CD4-positive, alpha-beta T cell treated with Interleukin-17A for 1 hour (primary cell): Measurements from ENCODE around the gene NFATC2.

ENCODE experiments used
- DNase-seq: peaks from one replicate; pipeline ENCODE4 v3.0.0-alpha.2; 2020

Gene NFATC2

DNA sequence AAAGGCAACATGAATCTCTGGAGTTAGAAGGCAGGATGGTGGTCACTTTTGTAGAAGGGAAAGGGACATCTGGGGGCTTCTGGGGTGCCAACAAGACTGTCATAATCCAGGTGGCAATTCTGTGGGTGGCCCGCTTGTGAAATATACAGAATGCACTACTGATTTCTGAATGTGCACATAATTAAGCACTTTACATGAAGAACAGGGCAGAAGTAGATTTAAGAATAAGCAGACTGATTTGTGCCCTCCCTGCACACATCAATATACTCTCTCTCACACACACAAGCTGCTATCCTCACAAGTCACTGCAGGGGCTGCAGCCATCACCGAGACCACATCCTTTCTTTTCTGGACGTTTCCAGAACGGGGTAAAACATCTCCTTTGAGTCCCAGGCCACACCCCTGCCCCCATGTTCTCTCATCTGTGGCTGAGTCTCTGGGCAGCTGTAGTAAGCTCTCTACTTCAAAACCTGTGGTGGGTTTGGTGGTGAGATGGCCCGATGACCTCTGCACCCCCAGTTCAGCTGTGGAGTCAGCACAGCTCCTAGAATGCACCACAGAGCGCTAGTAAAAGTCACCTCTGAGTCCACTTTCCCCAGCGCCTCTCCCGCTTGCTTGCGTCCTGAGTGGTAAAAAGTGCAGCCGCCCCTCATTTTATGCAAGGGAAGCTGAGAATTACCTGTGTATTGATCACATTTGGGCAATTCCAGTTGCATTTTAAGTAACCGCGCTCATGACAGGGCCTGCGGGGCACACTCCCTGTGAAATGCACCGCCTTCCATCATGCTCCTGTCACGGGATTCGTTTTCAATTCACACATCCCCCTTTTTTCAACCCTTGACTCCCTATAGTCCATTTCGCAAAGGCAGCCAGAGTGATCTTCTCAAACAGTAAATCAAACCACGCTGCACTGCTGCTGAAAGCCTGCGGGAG lies 115.5 kb downstream of the NFATC2 start:
- peak; percentile 38 for DNase-seq

DNA sequence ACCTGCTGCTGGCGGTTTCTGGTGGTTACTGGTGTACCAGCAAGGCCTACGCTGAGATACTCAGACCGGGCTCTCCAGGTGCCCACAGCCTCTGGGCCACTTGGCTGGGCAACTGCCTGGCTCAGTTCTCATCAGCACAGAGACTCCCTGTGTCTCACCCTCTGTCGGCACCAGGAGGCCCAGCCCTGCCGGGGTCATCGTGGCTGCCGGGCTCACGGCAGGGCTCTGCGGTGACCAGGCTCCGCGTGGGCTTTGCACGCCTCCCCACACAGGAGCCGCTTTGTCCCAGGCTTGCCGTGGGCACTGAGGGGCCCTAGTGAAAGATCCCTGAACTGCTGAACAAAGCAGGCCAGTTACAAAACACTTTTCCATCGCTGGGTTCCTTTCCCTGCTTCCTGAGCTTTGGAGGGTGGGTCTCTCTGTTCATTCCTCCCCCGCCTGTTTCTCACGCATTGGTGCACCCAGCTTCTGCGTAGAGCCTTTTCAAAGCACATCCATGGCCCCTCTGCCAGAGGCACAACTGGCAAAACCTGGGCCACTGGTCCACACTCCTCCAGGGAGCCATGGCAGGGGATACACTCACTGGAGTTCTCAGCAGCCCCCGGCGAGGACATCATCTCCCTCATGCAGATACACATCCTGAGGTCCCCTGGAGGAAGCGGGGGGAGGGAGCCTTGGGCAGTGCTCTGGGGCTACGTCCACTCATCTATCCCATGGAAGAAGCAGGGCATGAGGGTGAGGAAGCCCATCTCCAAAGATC lies 117.0 kb downstream of the NFATC2 start:
- peak; percentile 31 for DNase-seq

DNA sequence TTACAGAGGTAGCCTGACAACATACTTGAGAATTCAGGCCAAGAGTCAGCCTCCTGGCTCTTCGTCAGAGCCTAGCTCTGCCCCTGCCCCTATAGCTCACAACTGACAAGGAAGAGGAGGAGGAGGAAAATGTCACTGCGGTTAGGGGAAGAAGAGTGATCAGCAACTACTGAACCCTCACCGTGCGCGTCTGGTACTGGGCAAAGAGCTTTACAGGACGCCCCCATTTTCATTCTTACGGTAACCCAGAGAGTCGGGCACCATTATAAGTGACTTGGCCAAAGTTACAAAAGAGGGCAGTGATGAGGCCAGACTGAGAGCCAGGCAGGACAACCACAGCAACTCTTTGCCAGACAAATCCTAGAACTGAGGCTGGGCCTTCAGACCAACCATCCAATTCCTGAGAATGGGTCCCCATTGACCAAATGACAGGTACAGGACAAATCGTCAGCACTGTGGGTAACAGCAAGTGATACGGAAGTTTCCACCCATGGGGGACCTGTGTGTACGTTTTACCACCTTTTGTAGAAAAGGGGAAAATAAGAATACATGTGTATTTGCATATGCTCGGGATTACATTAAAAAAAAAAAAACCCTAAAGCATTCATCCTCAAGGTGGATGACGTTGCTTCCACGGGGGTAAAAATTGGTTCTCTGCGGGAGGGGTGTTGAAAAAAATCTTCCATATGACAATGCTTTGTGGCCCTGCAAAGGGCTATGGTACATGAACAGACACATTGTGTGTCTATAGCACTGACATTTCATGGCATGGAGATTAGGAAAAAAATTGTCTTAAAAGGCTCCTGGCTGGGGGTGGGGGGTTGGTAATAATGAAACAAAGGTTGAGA lies 118.0 kb downstream of the NFATC2 start:
- DNase-seq: peak; percentile 48

DNA sequence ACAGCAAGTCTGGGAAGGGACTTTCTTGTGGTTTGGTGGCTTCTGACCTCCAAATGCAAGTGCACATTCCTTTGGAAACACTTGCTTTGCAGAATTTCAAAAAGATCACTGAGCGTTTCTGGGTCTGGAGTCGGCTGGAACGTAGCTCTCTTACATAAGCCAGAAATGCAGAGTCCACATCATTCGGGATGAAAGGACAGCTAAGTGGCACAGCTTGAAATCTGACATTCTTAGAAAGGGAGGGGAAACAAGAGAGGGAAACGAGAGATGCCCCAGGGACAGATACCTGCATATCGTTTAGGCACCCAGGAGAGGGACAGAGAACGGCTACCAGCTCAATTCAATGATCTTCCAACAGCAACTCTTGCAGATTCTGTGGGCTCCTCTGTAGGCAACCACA lies 118.7 kb downstream of the NFATC2 start:
- DNase-seq: no peak

DNA sequence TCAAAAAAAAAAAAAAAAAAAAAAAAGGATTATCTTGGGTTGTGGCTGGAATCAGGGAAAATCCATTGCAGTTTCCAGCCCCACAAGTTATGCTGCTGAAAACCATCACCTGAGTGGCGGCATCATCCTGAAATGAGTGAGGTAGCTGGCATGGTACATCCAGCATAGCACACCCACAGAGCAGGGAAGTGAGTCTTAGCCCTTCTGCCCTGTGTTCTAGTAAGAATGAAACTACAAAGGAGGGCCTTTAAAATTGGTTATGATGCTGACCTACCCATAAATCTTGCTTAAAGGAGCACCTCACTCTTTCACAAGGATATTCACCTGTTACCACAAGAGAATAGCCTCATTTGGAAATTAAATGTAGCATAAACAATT lies 119.2 kb downstream of the NFATC2 start:
- DNase-seq: no peak

DNA sequence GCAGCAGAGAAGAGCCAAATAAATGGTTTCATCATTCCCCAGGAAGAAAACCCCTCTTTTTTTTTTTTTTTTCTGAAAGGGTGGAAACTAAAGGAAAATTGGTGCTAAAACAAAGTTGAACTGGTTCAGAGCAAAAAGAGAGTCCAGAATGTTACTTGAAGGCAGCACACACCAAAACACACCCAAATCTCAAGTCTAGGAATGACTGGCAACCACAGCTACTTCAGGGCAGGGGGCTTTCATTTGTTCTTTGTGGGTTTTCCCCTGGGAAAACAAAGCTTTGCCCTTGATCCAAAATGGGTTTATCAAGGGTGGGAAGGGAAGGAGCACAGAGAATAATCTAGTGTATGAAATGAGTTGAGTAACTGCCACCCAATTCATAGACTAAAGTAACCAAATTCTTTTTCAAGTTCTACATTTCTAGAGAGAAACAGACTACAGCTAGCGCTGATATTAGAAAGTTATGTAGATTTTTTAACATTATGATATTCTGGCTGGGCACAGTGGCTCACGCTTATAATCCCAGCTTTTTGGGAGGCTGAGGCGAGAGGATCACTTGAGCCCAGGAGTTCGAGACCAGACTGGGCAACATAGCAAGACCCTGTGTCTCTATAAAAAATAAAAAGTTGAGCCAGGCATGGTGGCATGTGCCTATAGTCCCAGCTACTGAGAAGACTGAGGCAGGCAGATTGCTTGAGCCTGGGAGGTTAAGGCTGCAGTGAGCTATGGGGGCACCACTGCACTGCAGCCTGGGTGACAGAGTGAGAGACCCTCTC lies 119.8 kb downstream of the NFATC2 start:
- no peak for DNase-seq

DNA sequence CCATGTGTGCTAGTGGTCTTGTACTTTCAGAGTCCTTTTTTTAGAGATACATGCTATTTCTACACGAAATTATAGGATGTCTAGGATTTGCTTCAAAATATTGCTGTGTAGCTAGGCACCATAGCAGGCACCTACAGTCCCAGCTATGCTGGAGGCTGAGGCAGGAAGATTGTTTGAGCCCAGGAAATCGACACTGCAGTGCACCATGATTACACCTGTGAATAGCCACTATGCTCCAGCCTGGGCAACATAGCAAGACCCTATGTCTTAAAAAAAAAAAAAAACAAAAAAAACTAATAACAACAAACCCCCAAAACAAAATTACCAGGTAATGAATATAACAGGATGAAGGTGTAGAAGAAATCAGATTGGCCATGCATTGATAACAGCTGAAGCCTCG lies 121.7 kb downstream of the NFATC2 start:
- no peak for DNase-seq

DNA sequence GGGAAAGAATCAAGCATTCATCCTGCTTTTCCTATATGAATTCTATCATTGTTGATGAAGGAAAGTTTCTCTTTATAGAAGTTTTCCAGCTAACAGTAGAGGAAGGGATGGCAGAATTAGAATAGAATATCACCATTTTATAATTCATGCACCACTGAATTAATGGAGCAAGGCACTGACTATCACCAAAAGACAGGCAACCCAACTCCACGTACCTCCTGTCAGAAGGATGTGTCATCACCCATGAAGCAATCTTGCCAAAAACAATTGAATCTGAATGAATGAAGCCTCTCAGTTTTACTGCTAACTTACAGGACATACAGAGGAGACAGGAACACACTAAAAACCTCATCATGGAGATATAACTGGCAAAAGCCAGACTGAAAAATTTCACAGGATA lies 122.4 kb downstream of the NFATC2 start:
- peak; percentile 37 for DNase-seq

DNA sequence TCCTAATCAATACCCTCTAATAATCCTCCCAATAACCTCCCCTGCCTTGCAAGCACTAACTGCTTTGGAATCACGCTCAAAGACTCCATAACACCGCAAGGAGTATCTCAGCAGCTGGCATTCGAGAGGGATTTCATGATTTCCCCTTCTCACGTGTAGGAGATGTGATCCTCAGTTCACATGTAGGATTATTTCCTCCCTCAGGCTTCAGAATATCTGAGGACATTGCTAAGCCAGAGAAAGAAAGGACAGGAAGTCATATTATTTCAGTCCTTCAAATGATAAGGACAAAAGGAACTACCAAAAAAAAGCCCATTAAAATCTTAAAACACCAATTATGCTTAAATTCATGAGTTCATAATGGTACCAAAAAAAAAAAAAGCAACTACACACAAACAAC lies 122.9 kb downstream of the NFATC2 start:
- DNase-seq: no peak

DNA sequence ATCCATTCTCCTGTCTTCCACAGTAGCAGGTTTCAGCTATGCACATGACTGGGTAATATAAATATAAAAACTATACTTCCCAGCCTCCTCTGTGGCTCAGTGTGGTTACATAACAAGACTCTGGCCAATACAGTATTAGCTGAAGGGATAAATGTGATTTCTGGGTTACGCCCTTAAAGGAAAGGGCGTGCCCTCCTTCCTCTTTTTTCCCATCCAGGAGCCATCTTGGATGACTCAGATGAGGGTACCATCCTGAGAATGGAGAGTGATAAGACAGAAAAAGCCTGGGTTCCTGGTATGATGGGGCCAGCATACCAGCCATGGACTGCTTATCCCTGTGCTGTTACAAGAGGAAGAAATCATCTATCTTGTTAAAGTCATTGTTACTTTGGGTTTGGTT lies 123.3 kb downstream of the NFATC2 start:
- DNase-seq: no peak

DNA sequence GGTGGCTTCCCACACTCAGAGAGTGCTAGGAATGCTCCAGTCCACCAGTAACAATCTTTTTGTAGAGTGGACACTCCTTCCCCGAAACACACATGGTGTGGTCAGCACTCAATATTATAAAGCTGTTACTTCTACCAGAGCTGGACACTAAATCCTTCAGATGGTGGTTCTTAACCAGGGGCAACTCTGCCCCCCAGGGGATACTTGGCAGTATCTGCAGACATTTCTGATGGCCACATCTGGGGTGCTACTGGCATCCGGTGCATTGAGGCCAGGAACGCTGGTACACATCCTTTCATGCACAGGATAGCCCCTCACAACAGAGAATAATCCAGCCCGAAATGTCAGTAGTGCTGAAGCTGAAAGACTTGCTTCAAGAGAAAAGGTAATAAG lies 124.4 kb downstream of the NFATC2 start:
- peak; percentile 35 for DNase-seq

DNA sequence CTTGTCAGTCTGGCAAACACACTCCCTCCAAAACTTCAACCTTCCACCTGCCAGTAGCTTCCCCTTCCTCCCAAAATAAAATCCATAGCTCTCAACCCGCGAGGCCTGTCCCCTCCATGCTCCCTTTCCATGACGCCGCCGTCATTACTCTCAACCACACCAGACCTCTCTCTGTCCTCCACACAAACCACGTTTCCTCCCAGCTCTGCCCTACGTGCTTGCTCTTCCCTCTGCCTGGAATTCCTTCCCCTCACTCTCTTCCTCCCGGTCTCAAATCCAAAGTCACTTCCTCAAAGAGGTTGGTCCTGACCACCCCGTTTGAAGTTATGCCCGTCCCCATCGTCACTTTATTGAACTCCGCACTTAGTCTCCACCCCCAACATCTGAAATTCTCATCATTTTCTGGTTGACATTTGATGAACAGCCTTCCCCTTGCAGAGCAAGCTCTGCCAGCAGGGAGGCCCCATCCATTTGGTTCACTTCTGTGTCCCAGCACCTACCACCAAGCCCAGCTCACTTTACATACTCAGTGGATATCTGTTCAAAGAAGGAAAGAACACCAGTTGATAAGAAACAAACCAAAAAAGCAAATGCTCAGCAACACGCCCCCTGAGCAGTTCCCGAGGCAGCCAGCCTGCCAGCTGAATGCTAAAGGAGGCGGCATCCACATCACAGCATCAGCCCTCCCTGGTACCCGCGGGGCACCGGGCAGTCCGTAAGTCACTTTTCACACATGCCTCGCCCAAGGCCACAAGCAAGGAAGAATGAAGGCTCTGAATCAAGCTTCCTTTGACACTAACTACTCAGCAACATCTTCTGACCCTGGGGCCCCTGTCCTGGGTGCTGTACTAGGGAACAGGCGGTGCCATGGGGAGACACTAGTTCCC lies 125.0 kb downstream of the NFATC2 start:
- peak; percentile 57 for DNase-seq

DNA sequence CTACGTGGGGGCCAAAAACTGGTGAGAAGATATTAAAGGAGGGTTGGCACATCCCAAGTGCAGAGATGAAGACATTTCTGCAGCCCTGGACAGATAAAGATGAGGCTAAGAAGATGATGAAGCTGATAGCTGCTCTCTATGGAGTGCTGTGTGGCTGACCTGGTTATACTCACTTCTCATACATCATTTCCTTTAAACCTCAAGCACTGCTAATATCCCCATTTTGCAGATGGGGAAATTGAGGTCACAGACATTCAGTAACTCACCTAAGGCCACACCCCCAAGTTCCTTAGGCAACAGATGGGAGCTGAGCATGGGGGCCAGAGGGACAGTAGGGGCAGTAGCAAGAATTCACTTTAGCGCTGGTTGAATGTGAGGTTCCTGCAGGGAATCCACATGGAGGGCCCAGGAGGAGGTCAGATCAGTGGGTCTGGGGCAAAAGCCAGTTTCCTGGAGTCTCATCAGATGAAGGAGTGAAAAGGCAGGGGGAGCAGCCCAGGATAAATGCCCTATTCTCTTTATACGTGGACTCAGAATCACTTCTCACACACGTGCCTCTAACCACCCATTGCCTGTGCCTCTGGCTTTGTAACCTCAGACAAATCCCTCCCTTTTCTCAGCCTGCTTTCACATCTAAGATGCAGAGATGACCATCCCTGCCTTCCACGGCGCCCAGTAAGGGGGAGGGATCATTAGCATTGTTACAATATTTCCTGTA lies 125.8 kb downstream of the NFATC2 start:
- DNase-seq: peak; percentile 58

DNA sequence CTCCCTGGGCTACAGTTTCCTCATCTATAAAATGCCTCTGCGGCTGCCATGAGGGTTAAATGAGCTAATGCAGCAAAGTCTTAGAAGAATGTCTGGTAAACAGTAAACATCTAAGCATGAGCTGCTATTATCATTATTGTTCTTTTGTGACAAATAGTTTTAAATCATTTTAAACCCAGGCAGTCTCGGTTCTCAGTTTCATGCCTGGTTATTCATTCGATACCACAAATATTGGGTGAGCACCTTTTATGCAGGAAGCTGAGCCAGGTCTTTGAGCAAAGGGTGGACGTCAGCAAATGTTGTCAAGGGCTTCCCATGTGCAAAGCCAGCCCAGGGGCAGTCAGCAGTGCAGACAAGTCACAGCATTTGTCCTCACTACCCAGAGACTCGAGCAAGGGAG lies 128.7 kb downstream of the NFATC2 start:
- peak; percentile 34 for DNase-seq

DNA sequence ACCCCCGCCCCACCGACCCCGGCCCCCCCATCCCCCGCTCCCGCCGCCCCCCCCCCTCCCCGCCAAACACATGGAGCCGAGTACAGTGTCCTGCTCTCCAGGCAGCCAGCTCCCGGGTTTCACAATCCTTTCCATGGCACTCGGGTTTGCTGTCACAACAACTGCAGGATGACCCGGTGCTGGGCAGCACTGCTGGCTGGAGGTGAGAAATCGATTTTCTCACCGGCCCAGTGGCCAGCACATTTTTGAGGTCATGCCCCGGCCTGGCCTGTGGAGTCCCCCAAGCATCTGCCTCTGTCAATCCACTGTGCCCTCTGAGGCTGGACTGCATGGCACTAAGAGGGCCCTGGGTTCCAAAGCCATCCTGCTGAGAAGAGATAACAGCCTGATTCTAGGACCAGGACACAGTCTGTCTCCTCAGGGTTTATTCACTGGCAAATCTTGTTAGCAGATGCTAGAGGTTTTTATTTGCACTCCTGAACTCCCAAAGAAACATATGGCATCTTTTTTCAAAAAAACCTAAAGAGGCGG lies 129.5 kb downstream of the NFATC2 start:
- no peak for DNase-seq

DNA sequence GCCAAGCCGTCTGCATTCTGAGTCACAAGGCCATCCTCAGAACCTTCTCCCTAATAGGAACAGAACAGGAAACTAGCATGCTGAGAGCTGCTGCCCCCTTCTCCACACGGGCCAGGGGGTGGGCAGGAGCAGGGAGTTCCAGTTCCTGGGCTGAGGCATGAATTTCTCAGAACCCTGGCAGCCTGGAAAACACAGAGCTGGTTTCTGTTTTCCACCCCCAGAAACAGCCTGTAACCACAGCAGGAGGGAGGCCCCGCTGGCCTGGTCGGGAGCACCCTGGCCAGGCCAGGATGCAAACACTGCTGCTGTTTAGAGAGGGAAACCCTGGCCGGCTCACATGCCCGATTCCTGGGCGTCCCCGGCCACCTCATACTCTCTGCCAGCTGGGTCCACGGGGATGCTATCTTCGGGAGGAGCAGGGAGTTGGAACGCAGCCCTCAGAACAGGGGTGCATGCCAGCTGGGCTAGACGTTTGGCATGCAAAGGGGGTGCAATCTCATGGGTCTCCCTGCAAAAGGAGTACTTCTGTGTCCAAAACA lies 130.1 kb downstream of the NFATC2 start:
- DNase-seq: no peak

DNA sequence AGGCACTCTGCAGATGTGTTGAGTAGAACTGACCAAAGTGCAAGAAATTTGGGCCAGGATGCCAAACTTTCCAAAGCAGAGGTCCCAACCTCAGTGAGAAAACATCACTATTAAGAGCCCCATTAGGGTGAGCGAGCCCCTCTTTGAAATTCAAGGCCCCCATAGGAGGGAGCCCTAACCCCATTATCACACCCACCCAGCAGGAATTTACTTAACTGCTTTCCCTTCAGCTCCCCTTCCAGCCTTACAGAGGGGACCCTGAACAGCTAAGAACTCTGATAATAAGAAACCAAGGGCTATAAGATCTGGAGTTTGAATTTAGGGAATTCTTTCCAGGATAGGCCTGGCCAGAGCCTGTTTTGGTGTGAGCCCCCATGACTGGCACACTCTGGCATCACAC lies 130.6 kb downstream of the NFATC2 start:
- no peak for DNase-seq

DNA sequence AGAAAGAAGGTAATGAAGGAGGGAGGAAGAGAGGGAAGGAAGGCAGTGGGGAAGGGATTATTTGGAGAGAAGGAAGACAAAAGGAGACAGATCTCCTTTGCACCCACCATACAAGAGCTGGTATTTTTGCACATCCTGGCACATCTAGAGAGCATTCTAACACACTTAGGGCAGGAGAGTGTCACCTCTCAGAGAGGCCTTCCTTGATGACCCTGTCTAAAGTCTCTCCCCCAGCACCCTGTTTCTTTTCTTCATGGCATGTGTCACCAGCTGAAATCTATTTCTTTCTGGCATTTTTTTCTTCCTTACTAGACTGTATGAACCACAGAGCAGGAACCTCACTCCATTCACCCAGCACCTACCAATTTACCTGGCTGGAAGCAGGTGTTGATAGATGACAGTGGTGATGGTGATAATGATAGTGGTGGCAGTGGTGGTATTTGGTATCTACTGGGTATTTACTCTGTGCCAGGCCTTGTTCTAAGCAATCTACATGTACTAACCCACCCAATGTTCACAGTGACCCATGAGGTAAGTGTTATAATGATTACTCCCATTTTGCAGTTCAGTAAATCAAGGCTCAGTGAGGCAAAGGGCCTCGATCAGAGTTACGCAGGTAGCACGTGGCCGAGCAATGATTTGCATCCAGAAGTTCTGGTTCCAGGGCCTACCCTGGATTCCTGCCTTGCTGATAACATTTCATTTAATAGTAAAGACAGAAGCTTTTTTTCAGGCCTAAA lies 131.8 kb downstream of the NFATC2 start:
- no peak for DNase-seq

DNA sequence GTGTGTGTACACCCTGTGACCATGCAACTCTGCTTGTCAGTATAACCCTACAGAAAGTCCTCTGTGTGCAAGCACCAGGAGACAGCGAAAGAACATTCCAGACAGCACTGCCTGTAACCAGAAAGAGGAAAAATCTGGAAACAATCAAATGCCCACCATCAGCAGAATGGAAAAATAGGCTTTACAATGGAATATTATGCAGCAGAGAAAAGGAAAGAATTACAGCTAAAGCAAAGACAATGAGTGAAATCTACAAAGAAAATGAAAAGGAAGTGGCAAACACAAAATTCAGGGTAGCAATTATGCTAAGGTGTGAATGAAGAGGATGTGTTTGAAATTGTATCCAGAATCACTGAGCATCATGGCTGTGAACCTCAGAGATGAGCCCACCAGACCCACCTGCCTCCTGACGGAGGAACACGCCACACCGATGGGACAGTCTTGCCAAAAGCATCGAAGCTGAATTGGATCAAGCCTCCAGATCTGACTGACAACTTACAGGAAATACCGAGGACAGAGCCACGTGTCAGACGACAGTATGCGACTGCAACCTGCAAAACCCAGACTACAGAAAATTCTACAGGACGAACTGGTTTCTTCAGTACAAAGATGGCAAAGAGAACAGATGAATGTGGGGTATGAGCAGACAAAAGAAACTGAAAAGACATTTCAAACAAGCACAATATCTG lies 133.2 kb downstream of the NFATC2 start:
- peak; percentile 46 for DNase-seq
